ENCODE results near the gene KRT32. TPM values are rescaled to one million over a fixed set of nuclear protein-coding genes. Genes with fewer than 3 reads are reported as not detected.

The KRT32 gene
- total RNA-seq, 2 experiments from 2014 or later = not detected

GRCh38 chr17:41439375-41439774, 27.8 kb downstream of the KRT32 start:
- intact Hi-C loops (cut with DNase I, micrococcal nuclease) = no loop called here
- Mint-ChIP-seq H3K4me3 (no peak overlapping the region), H3K36me3 (ENCODE audit: low read depth) (no peaks in the 10 kb centered on the region), H3K27me3 (peaks cover 4% of the 10 kb centered on the region), H3K4me1 (ENCODE audit: low read depth) (peaks cover 6% of the 10 kb centered on the region), H3K9me3 (no peaks in the 10 kb centered on the region), H3K27ac (no peak overlapping the region)
- Histone ChIP-seq H3K27me3 (ENCODE audit: control insufficient read depth in 1 of 2, insufficient read depth in 2 of 2, low read length in 2 of 2) (peaks cover 0 to 2% of the 10 kb centered on the region in 2 experiments), H3K4me3 (ENCODE audit: low read length) (no peak overlapping the region), H3K36me3 (ENCODE audit: insufficient read depth, low read length) (no peaks in the 10 kb centered on the region), H3K4me1 (ENCODE audit: insufficient read depth, low read length) (no peaks in the 10 kb centered on the region), H3K27ac (ENCODE audit: low read depth in 1 of 2, low read length in 2 of 2) (no peak overlapping the region), H3K9me3 (ENCODE audit: control insufficient read depth in 1 of 2, insufficient read depth in 1 of 2, low read length in 2 of 2) (peaks cover 0 to 5% of the 10 kb centered on the region in 2 experiments)
- DNase-seq (no peak), ATAC-seq (ENCODE audit: poor library complexity) (no peak)
- no peak for TF ChIP-seq CTCF (IDR thresholded peaks at IDR 0.05)
- ChIA-PET CTCF (no interaction called here), POLR2A (no interaction called here)

GRCh38 chr17:41437769-41438168, 29.4 kb downstream of the KRT32 start:
- no peaks in the 10 kb centered on the region for H3K36me3 ChIP-seq (ENCODE audit: insufficient read depth, low read length)
- H3K4me3 ChIP-seq (ENCODE audit: low read length) = no peak overlapping the region
- no peaks in the 10 kb centered on the region for H3K27me3 ChIP-seq (ENCODE audit: control insufficient read depth in 1 of 2, insufficient read depth in 2 of 2, low read length in 2 of 2)
- ATAC-seq (ENCODE audit: poor library complexity) = no peak
- ChIA-PET CTCF (no interaction called here), POLR2A (no interaction called here)
- Mint-ChIP-seq H3K27me3 (no peaks in the 10 kb centered on the region), H3K27ac (no peak overlapping the region), H3K36me3 (ENCODE audit: low read depth) (no peaks in the 10 kb centered on the region), H3K9me3 (no peaks in the 10 kb centered on the region), H3K4me3 (no peak overlapping the region), H3K4me1 (ENCODE audit: low read depth) (peaks cover 8% of the 10 kb centered on the region)
- TF ChIP-seq CTCF (IDR thresholded peaks at IDR 0.05) = no peak
- H3K27ac ChIP-seq (ENCODE audit: low read depth in 1 of 2, low read length in 2 of 2) = no peak overlapping the region
- H3K9me3 ChIP-seq (ENCODE audit: control insufficient read depth in 1 of 2, insufficient read depth in 1 of 2, low read length in 2 of 2) = peaks cover 0 to 5% of the 10 kb centered on the region in 2 experiments
- intact Hi-C loops (cut with DNase I, micrococcal nuclease) = no loop called here
- H3K4me1 ChIP-seq (ENCODE audit: insufficient read depth, low read length) = no peaks in the 10 kb centered on the region
- no peak for DNase-seq

GRCh38 chr17:41437254-41437653, 29.9 kb downstream of the KRT32 start:
- Mint-ChIP-seq H3K36me3 (ENCODE audit: low read depth) (no peaks in the 10 kb centered on the region), H3K4me1 (ENCODE audit: low read depth) (peaks cover 8% of the 10 kb centered on the region), H3K27me3 (no peaks in the 10 kb centered on the region), H3K4me3 (no peak overlapping the region), H3K27ac (no peak overlapping the region), H3K9me3 (no peaks in the 10 kb centered on the region)
- ChIA-PET POLR2A (no interaction called here), CTCF (no interaction called here)
- H3K4me1 ChIP-seq (ENCODE audit: insufficient read depth, low read length) = no peaks in the 10 kb centered on the region
- no peak overlapping the region for H3K27ac ChIP-seq (ENCODE audit: low read depth in 1 of 2, low read length in 2 of 2)
- H3K27me3 ChIP-seq (ENCODE audit: control insufficient read depth in 1 of 2, insufficient read depth in 2 of 2, low read length in 2 of 2) = no peaks in the 10 kb centered on the region
- peaks cover 0 to 5% of the 10 kb centered on the region in 2 experiments for H3K9me3 ChIP-seq (ENCODE audit: control insufficient read depth in 1 of 2, insufficient read depth in 1 of 2, low read length in 2 of 2)
- intact Hi-C loops (cut with DNase I, micrococcal nuclease) = no loop called here
- ATAC-seq (ENCODE audit: poor library complexity) (no peak), DNase-seq (no peak)
- H3K4me3 ChIP-seq (ENCODE audit: low read length) = no peak overlapping the region
- no peaks in the 10 kb centered on the region for H3K36me3 ChIP-seq (ENCODE audit: insufficient read depth, low read length)
- no peak for TF ChIP-seq CTCF (IDR thresholded peaks at IDR 0.05)
